Trophoblast cell (in vitro differentiated cells and primary cell): Measurements from ENCODE around the gene NME7.

Source experiments
- DNase-seq, 2 donors: peaks; one replicate each; pipeline ENCODE4 v3.0.0-alpha.2; 2016
- H2AFZ ChIP-seq: 2 replicates; pipeline ENCODE4 v1.6.1; 2013; ENCODE audit warnings: low read length, moderate library complexity, mild to moderate bottlenecking; ENCODE audit not compliant: insufficient read depth, poor library complexity
- H2AK5ac ChIP-seq: 2 replicates; pipeline ENCODE4 v1.6.1; 2013; ENCODE audit warnings: mild to moderate bottlenecking, low read length
- H2BK120ac ChIP-seq: 2 replicates; pipeline ENCODE4 v1.6.1; 2013; ENCODE audit warnings: low read length, mild to moderate bottlenecking, moderate library complexity; ENCODE audit not compliant: insufficient read depth, poor library complexity
- H2BK12ac ChIP-seq: 2 replicates; pipeline ENCODE4 v1.6.1; 2013; ENCODE audit warnings: mild to moderate bottlenecking, low read length, moderate library complexity
- H2BK5ac ChIP-seq: 2 replicates; pipeline ENCODE4 v1.6.1; 2013; ENCODE audit warnings: low read length, low read depth, moderate library complexity, mild to moderate bottlenecking; ENCODE audit not compliant: poor library complexity
- H3K14ac ChIP-seq: 2 replicates; pipeline ENCODE4 v1.6.1; 2013; ENCODE audit warnings: mild to moderate bottlenecking, low read length
- H3K18ac ChIP-seq: 2 replicates; pipeline ENCODE4 v1.6.1; 2013; ENCODE audit warnings: mild to moderate bottlenecking, low read length
- H3K23ac ChIP-seq: 2 replicates; pipeline ENCODE4 v1.6.1; 2013; ENCODE audit warnings: low read length
- H3K27ac ChIP-seq: 2 replicates; pipeline ENCODE4 v1.5.1; 2013; ENCODE audit warnings: low read depth, mild to moderate bottlenecking, inconsistent platforms, low read length, moderate library complexity
- H3K27me3 ChIP-seq: 2 replicates; pipeline ENCODE4 v1.6.1; 2013; ENCODE audit warnings: inconsistent platforms, mild to moderate bottlenecking, low read length, moderate library complexity; ENCODE audit not compliant: insufficient read depth
- H3K36me3 ChIP-seq, 2 experiments: 1 replicate in 1 of 2; 2 replicates in 1 of 2; pipeline ENCODE4 v1.6.1; 2013; ENCODE audit warnings: low read length in 2 of 2, mild to moderate bottlenecking in 2 of 2, moderate library complexity in 1 of 2; ENCODE audit not compliant: insufficient read depth in 2 of 2, control insufficient read depth in 1 of 2
- H3K4ac ChIP-seq: 2 replicates; pipeline ENCODE4 v1.6.1; 2013; ENCODE audit warnings: low read depth, mild to moderate bottlenecking, low read length, moderate library complexity
- H3K4me1 ChIP-seq, 2 experiments: 1 replicate in 1 of 2; 2 replicates in 1 of 2; pipeline ENCODE4 v1.6.1; 2013; ENCODE audit warnings: low read length in 2 of 2, mild to moderate bottlenecking in 2 of 2, moderate library complexity in 1 of 2; ENCODE audit not compliant: insufficient read depth in 2 of 2, control insufficient read depth in 1 of 2
- H3K4me2 ChIP-seq: 2 replicates; pipeline ENCODE4 v1.6.1; 2013; ENCODE audit warnings: inconsistent platforms, mild to moderate bottlenecking, low read length, moderate library complexity
- H3K4me3 ChIP-seq: 2 replicates; pipeline ENCODE4 v1.5.1; 2013; ENCODE audit warnings: mild to moderate bottlenecking, low read depth, low read length, inconsistent platforms
- H3K79me1 ChIP-seq: one replicate; pipeline ENCODE4 v1.6.1; 2013; ENCODE audit warnings: low read length
- H3K79me2 ChIP-seq: 2 replicates; pipeline ENCODE4 v1.6.1; 2013; ENCODE audit warnings: low read length, mild to moderate bottlenecking; ENCODE audit not compliant: control insufficient read depth, insufficient read depth, poor library complexity
- H3K9ac ChIP-seq: 2 replicates; pipeline ENCODE4 v1.6.1; 2013; ENCODE audit warnings: mild to moderate bottlenecking, low read length
- H3K9me3 ChIP-seq: 2 replicates; pipeline ENCODE4 v1.6.1; 2013; ENCODE audit warnings: low read depth, mild to moderate bottlenecking, control low read depth, inconsistent platforms, low read length; ENCODE audit not compliant: insufficient read depth
- H4K12ac ChIP-seq: 2 replicates; pipeline ENCODE4 v1.6.1; 2013; ENCODE audit warnings: low read depth, mild to moderate bottlenecking, low read length, moderate library complexity
- H4K8ac ChIP-seq: 2 replicates; pipeline ENCODE4 v1.6.1; 2013; ENCODE audit warnings: low read depth, mild to moderate bottlenecking, low read length, moderate library complexity
- H4K91ac ChIP-seq: one replicate; pipeline ENCODE4 v1.6.1; 2013; ENCODE audit warnings: low read depth, mild to moderate bottlenecking, low read length, moderate library complexity
- WGBS: extraction: QIAGEN DNeasy Blood & Tissue Kit; methylation state at CpG from one replicate; pipeline ENCODE4 v1.1.7; 2013; ENCODE audit warnings: missing lambda C conversion rate; ENCODE audit not compliant: insufficient read length, insufficient coverage; ENCODE audit errors: extremely low coverage; 5-methylcytosine and 5-hydroxymethylcytosine counted together

NME7 gene

GRCh38 chr1:169381162-169381561 is 13.6 kb upstream of the NME7 start:
- H3K27ac ChIP-seq, result no peak overlapping the region
- H4K91ac ChIP-seq, result no peak overlapping the region
- H2AFZ ChIP-seq, result no peak overlapping the region
- no peak for DNase-seq
- no peaks in the 10 kb centered on the region for H3K27me3 ChIP-seq
- no peak overlapping the region for H2AK5ac ChIP-seq
- H2BK5ac ChIP-seq, result no peak overlapping the region
- H3K18ac ChIP-seq, result no peak overlapping the region
- H3K36me3 ChIP-seq, result peaks cover 2 to 10% of the 10 kb centered on the region in 2 experiments
- H3K79me1 ChIP-seq, result no peaks in the 10 kb centered on the region
- no peak overlapping the region for H3K4me2 ChIP-seq
- H3K9ac ChIP-seq, result no peak overlapping the region
- no peaks in the 10 kb centered on the region for H3K4me1 ChIP-seq
- H2BK120ac ChIP-seq, result no peak overlapping the region
- H3K14ac ChIP-seq, result no peak overlapping the region
- H4K12ac ChIP-seq, result no peak overlapping the region
- no peaks in the 10 kb centered on the region for H3K79me2 ChIP-seq
- no peaks in the 10 kb centered on the region for H3K9me3 ChIP-seq
- H4K8ac ChIP-seq, result no peak overlapping the region
- no peak overlapping the region for H3K4me3 ChIP-seq
- no peak overlapping the region for H3K23ac ChIP-seq
- no peak overlapping the region for H3K4ac ChIP-seq
- H2BK12ac ChIP-seq, result no peak overlapping the region

- Histone ChIP-seq H4K8ac (no peak overlapping the region), H3K18ac (no peak overlapping the region), H3K9ac (no peak overlapping the region), H3K27me3 (no peaks in the 10 kb centered on the region), H3K79me2 (no peaks in the 10 kb centered on the region), H4K12ac (no peak overlapping the region), H3K9me3 (no peaks in the 10 kb centered on the region), H3K79me1 (peaks cover 3% of the 10 kb centered on the region), H3K27ac (no peak overlapping the region), H3K4ac (no peak overlapping the region), H2AK5ac (no peak overlapping the region), H4K91ac (no peak overlapping the region), H3K36me3 (peaks cover 2 to 4% of the 10 kb centered on the region in 2 experiments), H2BK120ac (no peak overlapping the region), H3K4me1 (peaks cover 2% of the 10 kb centered on the region in 2 experiments), H2AFZ (no peak overlapping the region), H3K14ac (no peak overlapping the region), H3K4me2 (no peak overlapping the region), H3K4me3 (no peak overlapping the region), H2BK5ac (no peak overlapping the region), H3K23ac (no peak overlapping the region), H2BK12ac (no peak overlapping the region)
- no peak for DNase-seq
- no CpG with 5 or more reads among the region's 1 CpG for WGBS
Observed at GRCh38 chr1:169371404-169371803, 3.8 kb upstream of the NME7 start.

- no peak overlapping the region for H2AK5ac ChIP-seq
- no peaks in the 10 kb centered on the region for H3K79me2 ChIP-seq
- DNase-seq, result peak; percentile 3 to 29
- peak overlapping the region; percentile 78 for H2AFZ ChIP-seq
- H3K9me3 ChIP-seq, result no peaks in the 10 kb centered on the region
- no peak overlapping the region for H4K12ac ChIP-seq
- no peak overlapping the region for H3K23ac ChIP-seq
- peaks cover 2 to 3% of the 10 kb centered on the region in 2 experiments for H3K4me1 ChIP-seq
- peaks cover 3% of the 10 kb centered on the region for H3K79me1 ChIP-seq
- H4K8ac ChIP-seq, result peak overlapping the region; percentile 20
- peak overlapping the region; percentile 39 for H3K14ac ChIP-seq
- H2BK5ac ChIP-seq, result peak overlapping the region; percentile 18
- no CpG with 5 or more reads among the region's 16 CpGs for WGBS
- peak overlapping the region; percentile 39 for H4K91ac ChIP-seq
- peak overlapping the region; percentile 57 for H3K27ac ChIP-seq
- peak overlapping the region; percentile 98 for H3K4me2 ChIP-seq
- H2BK120ac ChIP-seq, result peak overlapping the region; percentile 13
- peaks cover 2 to 4% of the 10 kb centered on the region in 2 experiments for H3K36me3 ChIP-seq
- no peak overlapping the region for H2BK12ac ChIP-seq
- H3K18ac ChIP-seq, result no peak overlapping the region
- H3K4me3 ChIP-seq, result peak overlapping the region; percentile 84
- H3K27me3 ChIP-seq, result no peaks in the 10 kb centered on the region
- H3K4ac ChIP-seq, result no peak overlapping the region
- peak overlapping the region; percentile 83 for H3K9ac ChIP-seq
Observed at GRCh38 chr1:169368406-169368769, 791 bp upstream of the NME7 start.

GRCh38 chr1:169367096-169367685 is 406 bp downstream of the NME7 start:
- H3K4me2 ChIP-seq, result peak overlapping the region; percentile 98
- peaks cover 2 to 4% of the 10 kb centered on the region in 2 experiments for H3K4me1 ChIP-seq
- peak overlapping the region; percentile 96 for H2AFZ ChIP-seq
- H3K79me1 ChIP-seq, result peaks cover 3% of the 10 kb centered on the region
- no peak overlapping the region for H2BK120ac ChIP-seq
- H2BK5ac ChIP-seq, result no peak overlapping the region
- peak in 1 of 2 donors; percentile 20 for DNase-seq
- no peak overlapping the region for H3K27ac ChIP-seq
- H2BK12ac ChIP-seq, result no peak overlapping the region
- no peak overlapping the region for H3K23ac ChIP-seq
- H3K36me3 ChIP-seq, result peaks cover 2 to 4% of the 10 kb centered on the region in 2 experiments
- no peaks in the 10 kb centered on the region for H3K27me3 ChIP-seq
- H4K91ac ChIP-seq, result no peak overlapping the region
- no peaks in the 10 kb centered on the region for H3K79me2 ChIP-seq
- no peak overlapping the region for H3K18ac ChIP-seq
- peak overlapping the region; percentile 66 for H4K8ac ChIP-seq
- no CpG with 5 or more reads among the region's 15 CpGs for WGBS
- peak overlapping the region; percentile 57 for H3K9ac ChIP-seq
- no peak overlapping the region for H3K4ac ChIP-seq
- H3K4me3 ChIP-seq, result peak overlapping the region; percentile 85
- no peak overlapping the region for H3K14ac ChIP-seq
- no peak overlapping the region for H4K12ac ChIP-seq
- no peaks in the 10 kb centered on the region for H3K9me3 ChIP-seq
- H2AK5ac ChIP-seq, result no peak overlapping the region
